HG03175 (cell line): ENCODE measurements around the gene P4HA2.

Experiments
- ATAC-seq: cut with Tn5 transposase; IDR thresholded peaks from one replicate; pipeline ENCODE4 v1.9.1; 2021; ENCODE audit warnings: mild to moderate bottlenecking, moderate library complexity; ENCODE audit not compliant: unreplicated experiment

Gene P4HA2

GRCh38 chr5:132227485-132228240 is at the start of gene P4HA2:
Gene P4HA2, minus strand, starts transcription at chr5:132227853. Its CDS starts 9,227 bp downstream, at chr5:132218626.
- ATAC-seq: peak; percentile 89

- ATAC-seq: no peak
Observed at GRCh38 chr5:132277256-132277655, 49.6 kb upstream of the P4HA2 start.

DNA sequence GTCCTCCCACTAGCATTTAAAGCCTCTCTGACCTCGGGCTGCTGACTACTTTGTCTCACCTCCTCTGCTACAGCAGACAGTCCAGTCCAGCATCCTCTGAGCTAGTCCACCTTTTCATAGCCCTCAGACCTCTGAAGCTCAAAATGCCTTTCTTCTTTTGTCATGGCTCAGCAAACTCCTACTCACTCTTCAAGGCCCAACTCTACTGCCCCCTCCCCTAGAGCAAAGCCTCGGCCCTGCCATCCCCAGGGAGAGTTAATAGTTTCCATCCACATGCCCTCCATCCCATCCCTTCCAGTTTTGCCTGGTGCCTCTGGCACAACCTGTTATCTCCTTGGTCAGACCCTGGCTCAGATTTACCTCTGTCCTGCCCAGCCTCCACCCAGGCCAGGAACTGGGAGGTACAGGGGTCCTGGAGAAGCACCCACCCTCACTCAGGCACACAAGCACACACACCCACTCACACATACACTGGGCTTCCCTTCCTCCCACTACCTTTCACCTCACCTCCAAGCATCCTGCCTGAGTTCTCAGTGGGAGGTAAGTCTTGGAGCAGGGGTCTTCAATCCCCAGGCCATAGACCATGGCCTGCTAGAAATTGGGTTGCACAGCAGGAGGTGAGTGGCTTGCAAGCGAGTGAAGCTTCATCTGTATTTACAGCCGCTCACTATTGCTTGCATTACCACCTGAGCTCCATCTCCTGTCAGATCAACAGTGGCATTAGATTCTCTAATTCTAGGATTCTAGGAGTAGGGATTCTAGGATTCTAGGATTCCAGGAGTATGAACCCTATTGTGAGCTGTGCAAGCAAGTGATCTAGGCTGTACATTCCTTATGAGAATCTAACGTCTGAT is 47.9 kb upstream of the P4HA2 start:
- no peak for ATAC-seq

DNA sequence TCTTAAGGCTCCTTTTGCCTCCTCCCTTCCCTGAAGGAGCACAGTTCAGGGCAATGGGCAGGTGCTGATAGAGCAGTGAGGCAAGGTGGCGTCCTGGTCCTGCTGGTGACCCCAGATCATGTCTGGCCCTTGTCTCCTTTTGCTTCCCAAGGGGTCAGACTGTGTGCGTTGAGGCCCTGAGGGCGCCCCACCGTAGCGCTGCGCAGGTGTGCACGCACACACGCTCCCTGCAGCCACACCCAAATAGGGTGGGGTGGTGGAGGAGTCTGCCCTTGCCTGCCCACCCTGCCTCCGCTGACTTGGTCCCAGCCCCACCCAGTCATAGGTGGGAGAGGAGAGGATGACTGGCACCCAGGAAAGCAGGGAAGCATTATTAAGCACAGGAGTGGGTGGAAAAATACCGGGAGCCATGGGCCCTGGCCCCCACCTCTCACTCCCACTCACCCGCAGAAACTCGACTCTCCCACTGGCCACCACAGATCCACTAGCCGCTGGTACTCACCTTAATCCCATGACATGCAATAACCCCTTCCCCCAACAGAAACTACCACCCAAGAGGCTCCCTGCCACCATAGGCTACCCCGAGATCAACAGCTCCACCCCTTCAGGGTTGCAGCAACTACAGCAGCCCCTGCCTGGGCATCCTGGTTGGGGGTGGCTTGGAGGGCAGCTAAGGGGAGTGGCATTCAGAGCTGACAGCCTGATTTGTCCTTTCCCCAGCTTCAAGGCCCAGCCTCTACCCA is 46.6 kb upstream of the P4HA2 start:
- no peak for ATAC-seq

GRCh38 chr5:132273631-132274030 is 46.0 kb upstream of the P4HA2 start:
- no peak for ATAC-seq

DNA sequence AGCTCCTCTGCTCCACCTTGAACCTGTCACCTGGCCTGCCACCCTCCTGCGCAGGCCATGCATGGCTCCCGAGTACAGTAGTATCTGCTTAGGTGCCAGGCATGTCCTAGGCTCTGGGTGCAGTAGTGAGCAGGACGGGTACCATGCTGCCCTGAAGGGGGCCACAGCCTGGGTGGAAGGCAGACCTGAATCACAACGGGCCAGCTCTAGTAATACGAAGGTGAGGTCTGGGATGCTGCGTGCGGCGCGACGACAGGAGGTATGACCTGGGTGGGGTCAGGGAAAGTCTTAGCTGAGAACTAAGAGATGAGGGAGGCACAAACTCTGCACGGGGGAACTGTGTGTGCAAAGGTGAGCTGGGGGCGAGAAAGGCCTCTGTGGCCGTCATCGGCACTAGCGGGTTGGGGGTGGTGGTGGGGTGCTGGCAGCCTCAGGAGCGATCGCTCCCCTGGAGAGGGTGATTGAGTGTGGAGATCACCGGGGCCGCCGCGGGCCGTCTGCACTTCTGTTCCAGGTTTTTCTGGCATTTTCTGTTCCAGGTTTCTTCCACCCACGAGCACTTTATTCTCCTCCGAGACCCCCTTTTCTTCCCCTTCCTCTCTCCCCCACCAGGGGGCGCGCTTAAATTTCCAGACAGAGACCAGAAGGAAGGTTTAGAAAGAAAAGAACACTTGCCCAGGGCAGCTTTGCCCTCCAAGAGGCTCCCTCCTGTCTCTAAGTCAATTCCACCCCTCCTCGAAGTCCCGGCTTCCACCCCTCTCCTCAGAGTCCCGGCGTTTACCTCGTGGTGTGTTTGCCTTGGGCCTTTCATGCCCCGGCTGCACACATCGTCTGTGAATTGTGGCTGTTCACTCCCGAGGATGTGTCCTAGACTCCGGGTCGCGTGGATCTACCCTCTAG is 44.9 kb upstream of the P4HA2 start:
- no peak for ATAC-seq

DNA sequence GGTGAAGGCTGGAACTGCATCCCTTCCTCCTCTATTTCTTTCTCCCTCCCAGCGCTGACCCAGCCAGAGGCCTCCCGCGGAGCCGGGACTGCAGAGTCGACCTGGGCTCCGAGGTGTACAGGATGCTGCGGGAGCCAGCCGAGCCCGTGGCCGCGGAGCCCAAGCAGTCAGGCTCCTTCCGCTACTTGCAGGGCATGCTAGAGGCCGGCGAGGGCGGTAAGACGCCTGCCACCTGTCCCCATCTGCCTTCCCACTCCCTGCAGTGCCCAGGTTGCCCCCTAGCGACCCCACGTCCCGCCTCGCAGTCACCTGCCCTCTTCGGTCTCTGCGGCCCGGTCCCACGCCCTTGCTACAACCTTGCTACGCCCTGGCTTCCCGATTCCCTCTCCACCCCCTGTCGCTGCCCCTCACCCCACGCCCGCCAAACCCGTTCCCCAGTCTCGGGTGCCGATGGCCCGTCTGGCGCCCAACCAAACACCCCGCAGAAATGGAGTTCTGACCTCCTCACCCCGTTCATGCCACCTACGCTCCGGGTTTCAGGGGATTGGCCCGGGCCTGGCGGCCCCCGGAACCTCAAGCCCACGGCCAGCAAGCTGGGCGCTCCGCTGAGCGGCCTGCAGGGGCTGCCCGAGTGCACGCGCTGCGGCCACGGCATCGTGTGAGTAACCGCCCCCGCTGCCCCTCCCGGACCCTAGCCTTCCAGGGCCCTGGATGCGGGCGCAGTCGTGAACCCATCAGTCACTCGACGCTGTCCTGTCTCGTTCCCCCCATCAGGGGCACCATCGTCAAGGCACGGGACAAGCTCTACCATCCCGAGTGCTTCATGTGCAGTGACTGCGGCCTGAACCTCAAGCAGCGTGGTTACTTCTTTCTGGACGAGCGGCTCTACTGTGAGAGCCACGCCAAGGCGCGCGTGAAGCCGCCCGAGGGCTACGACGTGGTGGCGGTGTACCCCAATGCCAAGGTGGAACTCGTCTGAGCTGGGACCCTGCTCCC is 43.9 kb upstream of the P4HA2 start:
- no peak for ATAC-seq

- ATAC-seq: no peak
Observed at GRCh38 chr5:132270706-132271105, 43.1 kb upstream of the P4HA2 start.

GRCh38 chr5:132270335-132270665 is 42.6 kb upstream of the P4HA2 start:
- ATAC-seq: no peak

DNA sequence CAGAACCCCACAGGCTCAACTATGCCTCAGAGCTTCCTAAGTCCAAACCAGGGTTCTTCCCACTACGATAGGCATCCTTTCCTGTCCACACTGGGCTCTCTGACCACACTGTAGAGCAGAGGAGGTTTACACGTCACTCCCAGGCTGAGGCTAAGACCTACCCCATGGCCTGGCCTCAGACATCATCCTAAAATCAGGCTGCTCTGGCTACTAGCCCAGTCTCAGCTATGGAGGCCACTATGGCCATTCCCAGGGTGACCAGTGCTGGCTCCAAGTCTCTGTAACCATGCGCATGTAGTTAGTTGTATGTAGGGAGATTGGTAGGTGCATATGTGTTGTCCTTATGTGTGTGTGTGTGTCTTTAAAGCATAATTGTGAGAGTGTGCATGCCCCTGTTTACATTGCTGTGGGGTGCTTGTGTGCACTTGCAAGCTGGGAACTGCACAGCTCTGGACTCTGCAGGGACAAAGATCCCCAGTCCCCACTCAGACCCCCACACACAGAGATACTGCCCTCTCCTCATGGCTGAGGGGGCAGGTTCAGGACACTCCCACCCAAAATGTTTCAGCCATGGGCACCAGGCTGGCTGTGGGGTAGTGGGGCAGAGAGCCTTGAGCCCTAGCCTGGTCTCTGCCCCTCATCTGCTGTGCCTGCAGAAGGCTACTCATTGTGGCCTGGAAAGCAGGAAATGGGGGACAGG is 42.1 kb upstream of the P4HA2 start:
- no peak for ATAC-seq

DNA sequence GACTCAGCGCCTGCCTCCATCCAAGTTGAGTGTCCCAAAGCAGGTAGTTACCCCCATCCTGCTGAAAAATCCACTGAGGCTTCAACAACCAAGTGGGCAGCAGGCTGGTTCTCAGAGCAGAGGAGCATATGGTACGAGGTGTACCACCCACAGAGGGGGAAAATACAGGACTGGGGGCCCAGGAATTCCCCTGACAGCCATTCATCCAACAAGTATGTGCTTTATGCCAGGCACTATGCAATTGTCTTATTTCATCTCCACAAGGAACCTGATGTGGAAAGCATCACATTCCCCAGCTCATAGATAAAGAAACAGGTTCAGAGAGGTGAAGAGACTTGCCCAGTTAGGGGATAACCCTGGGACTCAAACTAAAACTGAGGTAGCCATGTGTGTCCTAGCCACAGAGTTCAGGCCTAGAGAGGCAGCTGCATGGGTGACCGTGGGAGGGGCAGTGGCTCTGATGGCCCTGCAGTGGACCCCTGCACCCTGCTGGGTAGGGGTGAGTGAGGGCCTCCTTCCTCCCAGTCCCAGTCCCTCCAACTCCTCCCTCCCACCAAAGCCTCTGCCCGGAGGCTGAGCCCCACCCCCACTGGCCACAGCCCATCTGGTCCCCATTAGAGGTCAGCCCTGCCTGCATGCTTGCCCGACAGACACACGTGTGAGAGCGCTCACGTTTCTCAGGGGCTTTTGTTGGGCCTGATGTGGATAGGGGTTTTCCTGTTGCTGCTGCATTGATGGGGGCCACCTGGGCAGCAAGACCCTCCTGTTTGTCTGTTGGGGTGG is 41.3 kb upstream of the P4HA2 start:
- ATAC-seq: peak; percentile 63

DNA sequence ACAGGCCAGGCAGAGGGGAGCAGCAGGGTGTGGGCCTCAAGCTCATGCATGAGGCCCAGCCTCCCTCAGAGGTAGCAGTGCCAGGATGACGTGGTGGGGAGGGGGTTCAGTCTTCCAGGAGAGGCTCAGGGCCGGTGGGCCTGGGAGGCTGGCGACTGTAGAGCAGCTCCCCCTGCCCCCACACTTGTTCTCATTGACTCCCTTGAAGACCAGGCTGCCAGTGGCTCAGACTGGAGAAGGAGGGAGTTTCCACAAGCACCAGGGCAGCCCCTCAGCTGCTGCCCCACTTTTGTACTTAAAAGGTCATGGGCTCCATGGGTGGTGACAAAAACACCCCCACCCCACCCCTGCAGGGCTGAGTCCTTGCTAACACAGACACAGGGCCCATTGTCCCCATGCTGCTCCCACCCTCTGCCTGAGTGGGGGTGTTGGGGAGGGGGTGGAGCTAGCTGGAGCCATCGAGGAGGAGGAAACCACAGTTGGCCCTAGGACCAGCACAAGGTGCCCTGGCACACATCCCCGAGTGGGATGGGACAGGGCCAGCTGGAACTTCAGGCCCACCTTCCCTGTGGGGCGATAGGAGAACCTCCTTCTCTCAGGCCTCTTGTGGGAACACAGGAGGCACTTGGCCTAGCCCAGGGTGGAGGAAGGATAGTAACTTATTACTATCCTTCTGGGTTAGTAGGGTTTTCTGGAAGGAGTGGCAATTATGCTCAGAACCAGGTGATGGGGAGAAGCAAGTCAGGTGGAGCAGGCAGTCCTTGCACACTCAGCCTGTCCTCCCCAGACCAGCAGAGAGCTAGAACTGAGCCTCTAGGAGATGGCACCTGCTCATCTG is 40.5 kb upstream of the P4HA2 start:
- peak; percentile 9 for ATAC-seq

- ATAC-seq: no peak
Observed at GRCh38 chr5:132267166-132267739, 39.6 kb upstream of the P4HA2 start.

GRCh38 chr5:132266836-132267160 is 39.1 kb upstream of the P4HA2 start:
- ATAC-seq: no peak

DNA sequence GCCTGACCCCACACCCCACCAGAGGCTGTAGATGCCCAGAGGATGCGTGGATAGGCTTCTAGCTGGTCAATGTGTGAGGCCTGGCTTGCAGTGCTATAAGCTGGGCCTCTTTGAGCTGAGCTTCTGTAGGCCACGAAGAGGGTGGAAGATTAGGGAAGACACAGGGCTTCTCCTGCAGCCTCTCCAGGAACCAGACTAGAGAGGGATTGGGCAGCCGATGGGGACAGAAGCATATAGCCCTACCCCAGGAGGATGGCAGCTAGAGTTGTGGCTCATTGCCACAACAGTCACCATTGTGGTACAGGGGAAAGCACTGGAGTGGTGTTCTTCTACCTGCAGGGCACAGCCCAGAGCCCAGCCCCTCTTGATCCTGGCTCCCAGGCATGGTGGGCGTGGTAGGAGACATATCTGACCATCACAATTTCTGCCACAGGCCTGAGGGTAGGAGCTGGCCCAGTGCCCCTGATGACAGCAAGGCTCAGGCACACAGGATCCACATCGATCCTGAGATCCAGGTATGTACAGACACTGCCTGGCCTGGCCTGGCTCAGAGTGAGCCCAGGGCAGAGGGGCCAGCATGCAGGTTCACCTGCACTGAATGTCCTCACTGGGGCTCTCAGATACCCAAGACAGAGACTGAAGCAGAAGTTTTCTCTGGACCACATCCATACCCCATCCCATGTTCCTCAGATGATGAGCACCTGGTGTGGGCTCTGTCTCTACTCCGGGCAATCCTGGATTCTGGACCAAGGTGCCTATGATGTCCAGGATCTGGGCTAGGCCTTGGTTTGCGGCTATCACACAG is 38.6 kb upstream of the P4HA2 start:
- no peak for ATAC-seq
